HG02623 (cell line): Measurements from ENCODE around the gene CLEC1B.
"Not testable (repeated sequence)": the region's sequence is repeated elsewhere in the genome, so short reads cannot be mapped to it uniquely, and the experiment has no call there.

Experiments
- ATAC-seq: cut with Tn5 transposase; IDR thresholded peaks from one replicate; pipeline ENCODE4 v1.9.1; 2021; ENCODE audit warnings: moderate library complexity; ENCODE audit not compliant: unreplicated experiment

Gene CLEC1B

DNA sequence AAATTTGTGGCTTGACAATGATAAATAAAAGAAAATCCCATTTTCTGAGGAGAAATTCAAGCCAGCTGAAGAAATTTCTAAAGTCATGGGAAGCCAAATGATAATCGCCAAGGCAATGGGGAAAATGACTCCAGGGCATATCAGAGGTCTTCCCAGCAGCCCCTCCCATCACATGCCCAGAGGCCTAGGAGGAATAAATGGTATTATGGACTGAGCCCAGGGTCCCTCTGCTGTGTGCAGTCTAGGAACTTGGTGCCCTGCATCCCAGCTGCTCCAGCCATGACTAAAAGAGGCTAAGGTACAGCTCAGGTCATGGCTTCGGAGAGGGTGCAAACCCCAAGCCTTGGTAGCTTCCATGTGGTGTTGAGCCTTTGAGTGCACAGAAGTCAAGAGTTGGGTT, 23.3 kb downstream of the CLEC1B start:
- ATAC-seq = no peak

DNA sequence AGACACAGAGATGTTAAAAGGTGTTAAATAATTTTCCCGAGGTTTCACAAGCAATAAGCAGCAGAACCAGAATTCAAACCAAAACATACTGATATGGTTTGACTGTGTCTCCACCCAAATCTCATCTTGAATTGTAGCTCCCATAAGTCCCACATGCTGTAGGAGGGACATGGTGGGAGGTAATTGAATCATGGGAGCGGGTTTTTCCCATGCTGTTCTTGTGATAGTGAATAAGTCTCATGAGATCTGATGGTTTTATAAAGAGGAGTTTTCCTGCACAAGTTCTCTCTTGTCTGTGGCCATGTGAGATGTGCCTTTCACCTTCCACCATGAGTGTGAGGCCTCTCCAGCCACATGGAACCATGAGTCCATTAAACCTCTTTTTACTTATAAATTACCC, 24.2 kb downstream of the CLEC1B start:
- ATAC-seq = not testable (repeated sequence)

DNA sequence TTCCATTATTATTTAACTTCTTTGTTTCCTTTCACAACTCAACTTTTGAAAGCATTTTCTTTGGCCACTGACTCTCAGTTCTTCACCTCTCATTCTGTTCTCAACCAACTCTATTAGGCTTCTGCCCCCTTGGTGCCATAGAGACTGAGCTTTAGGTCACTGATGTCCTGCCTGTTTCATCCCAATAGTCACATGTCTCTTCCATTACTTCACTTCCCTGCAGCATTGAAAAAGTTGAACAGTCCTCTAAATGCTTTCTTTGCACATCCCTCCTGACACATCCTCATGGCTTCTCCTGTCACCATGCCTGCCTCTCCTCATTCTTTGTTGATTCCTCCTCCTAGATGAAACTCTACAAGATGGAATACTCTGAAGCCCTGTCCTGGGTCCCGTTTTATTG, 25.0 kb downstream of the CLEC1B start:
- no peak for ATAC-seq

DNA sequence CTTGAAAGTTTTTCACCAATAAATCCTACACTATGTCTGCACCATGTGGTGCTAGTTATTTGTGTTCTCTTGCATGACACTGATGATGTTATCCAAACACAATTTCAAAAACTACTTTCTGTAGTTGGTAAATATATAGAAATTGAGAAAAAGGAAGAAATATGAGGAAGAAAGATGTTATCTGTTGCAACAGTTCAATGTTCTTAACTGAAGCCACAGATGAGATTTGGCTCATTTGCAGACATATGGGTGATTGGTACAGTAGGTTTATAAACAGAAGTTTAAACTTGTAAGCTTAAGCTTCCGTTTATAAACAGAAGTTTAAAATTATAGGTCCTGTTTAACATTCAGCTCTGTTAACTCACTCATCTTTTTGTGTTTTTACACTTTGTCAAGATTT, 27.7 kb downstream of the CLEC1B start, which contains the start of gene CLEC12A:
Gene CLEC12A, plus strand, starts transcription at position 229 of the 400 bp plus-strand sequence. CDS start 188 bp downstream, outside the sequence.
- no peak for ATAC-seq

DNA sequence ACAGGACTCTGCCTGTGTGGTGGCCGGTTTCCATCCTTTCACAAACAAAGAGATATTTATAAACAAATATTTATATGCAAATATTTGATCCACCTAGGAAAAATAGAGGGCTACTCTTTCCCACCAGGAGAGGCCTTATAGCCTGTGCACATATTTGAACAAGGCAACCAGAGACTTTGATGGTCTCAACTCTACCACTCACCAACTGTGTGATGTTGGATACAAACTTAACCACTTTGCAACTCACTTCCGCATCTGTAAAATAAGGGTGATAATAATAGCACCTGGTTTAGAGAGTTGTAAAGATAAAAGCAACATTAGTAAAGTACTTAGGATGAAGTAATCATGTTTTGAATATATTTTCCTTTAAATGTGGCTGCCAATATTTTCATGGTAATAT, 29.2 kb downstream of the CLEC1B start:
- no peak for ATAC-seq

DNA sequence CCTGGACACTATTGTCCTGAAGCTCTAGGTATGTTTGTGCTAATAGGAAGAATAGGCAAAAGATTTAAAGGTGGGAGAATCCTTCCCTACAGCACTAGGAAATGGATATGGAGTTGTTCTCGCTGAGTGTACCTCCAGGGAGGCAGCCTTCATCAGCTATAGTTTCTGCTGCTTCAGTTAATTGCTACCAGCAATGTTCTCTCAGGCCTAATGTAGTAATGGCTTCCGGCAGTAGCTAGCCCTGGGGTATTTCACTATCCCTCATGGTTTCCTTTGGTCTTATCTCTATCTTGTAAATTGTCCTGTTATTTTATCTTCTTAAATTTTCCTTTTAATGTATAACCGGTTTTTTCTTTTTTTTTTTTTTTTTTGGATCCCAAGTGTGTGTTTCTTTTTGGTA, 37.0 kb downstream of the CLEC1B start:
- ATAC-seq = no peak

DNA sequence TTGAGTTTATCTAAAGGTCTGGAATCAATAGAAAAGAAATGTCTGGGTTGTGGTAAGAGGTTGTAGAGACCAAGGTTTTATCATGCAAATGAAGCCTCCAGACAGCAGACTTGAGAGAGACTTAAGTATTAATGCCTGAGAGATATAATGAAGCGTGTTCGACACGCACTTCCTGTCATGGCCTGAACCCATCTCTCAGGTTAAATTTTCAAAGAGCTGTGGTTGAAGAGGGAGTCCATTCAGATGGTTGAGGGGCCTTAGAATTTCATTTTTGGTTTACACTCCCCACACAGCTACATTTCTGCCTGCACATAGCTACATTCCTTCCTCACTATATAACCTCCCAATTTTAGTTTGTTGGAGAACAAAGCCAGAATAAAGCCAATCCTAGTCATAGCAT, 37.8 kb downstream of the CLEC1B start:
- no peak for ATAC-seq

DNA sequence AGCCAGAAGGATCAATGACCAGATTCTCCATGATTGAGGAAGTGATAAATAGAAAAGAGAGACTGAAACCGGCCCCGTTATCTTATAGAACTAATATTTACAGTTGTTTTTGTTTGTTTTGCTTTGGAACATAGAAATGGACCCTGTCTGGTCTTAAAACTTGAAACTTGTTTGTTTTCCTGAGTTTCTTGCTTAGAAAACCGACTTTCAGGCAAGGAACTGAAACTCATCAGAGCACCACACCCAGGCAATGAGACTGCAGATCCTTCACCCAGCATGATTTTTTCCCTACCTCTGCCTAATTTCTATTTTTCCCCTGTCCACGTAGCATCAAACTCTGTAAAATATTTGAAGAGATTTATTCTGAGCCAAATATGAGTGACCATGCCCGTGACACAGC, 38.3 kb downstream of the CLEC1B start:
- no peak for ATAC-seq

DNA sequence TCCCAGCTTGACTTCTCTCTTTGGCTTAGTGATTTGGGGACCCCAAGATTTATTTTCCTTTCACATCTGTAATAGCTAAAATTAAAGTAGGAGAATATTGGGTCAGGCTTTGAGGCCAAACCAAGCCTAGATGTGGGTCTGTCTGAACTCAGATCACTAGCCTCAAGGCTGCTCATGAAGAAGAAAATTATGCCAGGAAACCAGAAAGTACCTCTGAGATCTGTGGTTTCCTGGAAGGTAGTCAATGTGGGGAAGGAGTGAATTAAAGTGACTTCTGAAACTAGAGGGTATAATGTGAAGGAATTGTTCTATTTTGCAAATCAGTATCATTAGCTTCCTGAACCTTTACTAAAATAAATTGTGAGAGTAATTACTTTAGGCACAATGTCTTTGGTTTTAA, 41.1 kb downstream of the CLEC1B start:
- ATAC-seq = no peak

DNA sequence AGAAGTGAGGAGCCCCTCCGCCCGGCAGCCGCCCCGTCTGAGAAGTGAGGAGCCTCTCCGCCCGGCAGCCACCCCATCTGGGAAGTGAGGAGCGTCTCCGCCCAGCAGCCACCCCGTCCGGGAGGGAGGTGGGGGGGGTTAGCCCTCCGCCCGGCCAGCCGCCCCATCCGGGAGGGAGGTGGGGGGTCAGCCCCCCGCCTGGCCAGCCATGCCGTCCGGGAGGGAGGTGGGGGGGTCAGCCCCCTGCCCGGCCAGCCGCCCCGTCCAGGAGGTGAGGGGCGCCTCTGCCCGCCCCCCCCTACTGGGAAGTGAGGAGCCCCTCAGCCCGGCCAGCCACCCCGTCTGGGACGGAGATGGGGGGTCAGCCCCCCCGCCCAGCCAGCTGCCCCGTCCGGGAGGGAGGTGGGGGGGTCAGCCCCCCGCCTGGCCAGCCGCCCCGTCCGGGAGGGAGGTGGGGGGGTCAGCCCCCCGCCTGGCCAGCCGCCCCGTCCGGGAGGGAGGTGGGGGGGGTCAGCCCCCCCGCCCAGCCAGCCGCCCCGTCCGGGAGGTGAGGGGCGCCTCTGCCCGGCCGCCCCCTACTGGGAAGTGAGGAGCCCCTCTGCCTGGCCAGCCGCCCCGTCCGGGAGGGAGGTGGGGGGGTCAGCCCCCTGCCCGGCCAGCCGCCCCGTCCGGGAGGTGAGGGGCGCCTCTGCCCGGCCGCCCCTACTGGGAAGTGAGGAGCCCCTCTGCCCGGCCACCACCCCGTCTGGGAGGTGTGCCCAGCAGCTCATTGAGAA, 45.8 kb downstream of the CLEC1B start:
- ATAC-seq = not testable (repeated sequence)

DNA sequence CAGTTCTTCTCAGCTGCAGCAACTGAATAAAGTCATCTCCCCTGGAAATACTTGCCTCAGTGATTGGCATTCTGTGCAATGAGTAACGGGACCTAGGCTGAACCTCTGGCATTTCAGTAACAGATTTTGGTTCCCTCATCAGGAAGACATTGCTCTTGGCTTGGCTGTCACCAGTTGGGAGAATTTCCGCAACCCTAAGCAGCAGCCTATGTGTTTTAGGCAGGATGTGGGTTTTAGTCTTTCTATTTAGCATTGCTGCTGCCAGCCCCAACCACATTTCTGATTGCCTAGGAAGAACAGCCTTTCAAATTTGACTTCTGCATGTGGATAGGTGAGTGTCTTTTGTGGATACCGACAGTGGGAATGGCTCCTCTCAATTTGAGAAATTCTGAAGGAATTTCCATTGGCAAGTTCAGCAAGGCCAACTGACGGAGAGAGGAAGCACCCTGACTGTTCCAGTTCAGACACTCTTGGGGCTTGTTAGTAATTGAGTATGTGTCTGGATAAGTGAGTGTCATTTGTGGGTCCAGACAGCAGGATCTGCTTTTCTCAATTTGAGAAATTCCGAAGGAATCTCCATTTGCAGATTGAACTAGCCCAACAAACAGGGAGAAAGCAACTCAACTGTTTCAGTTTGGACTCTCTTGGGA, 47.8 kb downstream of the CLEC1B start:
- peak; percentile 45 for ATAC-seq

DNA sequence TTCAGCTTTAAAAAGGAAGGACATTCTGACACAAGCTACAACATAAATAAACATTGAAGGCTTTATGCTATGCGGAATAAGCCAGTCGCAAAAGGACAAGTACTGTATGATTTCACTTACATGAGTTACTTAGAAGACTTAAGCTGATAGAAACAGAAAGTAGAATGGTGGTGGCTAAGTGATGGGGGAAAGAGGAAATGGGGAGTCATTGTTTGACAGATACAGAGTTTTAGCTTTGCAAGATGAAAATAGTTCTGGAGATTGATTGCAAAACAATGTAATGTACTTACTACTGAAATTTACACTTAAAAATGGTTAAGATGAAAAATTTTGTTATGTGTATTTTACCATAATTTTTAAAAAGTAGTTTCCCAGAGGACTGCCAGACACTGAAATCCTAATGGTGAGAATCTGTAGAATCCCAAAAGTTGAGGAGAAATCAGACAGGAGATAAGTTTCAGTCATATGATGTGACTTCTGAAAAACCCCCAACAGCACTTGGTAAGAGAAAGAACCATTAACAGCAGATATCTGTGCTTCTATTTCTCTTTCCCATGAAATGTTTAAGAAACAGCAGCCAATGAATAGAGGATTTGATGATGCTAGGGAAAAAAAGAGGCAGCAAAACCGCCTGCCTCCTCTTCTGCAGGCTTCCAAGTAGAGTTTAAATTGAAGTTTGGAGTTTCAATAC, 50.2 kb downstream of the CLEC1B start:
- ATAC-seq = peak; percentile 91

DNA sequence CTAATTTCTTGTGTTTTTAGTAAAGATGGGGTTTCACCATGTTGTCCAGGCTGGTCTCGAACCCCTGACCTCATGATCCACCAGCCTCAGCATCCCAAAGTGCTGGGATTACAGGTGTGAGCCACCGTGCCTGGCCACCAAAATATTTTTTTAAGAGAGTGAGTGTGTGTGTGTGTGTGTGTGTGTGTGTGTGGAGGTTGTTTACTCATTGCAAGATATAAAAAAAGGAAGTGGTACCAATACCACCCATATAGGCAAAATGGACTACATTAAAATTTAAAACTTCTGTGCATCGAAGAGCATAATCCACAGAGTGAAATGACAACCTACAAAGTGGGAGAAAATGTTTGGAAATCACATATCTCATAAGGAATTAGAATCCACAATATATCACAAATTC, 51.2 kb downstream of the CLEC1B start:
- no peak for ATAC-seq

DNA sequence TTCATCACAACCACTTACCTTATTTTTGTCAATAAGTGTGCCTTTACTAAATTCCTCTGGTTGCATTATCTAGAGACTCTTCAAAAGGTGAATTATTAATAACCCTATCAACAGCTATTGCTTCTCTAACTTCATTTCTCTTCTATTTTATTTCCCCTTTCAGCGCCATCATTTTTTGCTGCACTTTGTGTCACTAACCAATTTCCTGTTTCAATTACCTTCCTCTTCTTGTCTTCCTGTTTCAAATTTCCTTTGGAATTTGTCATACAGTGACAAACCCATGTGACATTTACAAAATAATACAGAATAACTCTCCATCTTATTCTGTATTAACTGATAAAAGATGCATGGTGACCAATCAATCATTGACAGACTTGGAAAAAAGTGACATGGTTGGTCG, 54.5 kb downstream of the CLEC1B start:
- no peak for ATAC-seq

DNA sequence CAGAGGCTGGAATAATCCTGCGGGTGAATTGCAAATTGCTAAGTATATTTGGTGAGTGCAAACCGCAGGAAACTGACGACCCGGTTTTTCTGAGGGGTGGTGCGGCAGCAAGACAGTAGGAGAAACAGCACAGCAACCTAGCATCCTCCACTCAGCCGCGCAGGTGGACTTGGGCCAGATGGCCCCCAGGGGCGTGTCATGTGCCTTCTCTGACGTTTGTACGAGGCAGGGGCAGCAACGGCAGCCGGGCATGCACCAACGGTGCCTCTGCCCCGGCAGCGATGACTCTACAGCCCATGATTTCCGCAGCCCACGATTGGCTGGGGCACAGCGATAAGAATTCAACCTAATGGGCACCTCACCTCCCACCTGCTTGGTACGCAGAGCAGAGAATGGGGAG, 55.7 kb downstream of the CLEC1B start:
- peak; percentile 38 for ATAC-seq
